ENCODE data around the gene ACO2.
"Not testable (repeated sequence)": the region's sequence is repeated elsewhere in the genome, so short reads cannot be mapped to it uniquely, and the experiment has no call there.

ACO2 gene

GRCh38 chr22:41448189-41448808, 20.6 kb upstream of the ACO2 start:
- DNase-seq (ENCODE audit: low read depth in 2 of 2) = peak; percentile 86 to 87

GRCh38 chr22:41458161-41458728, 10.7 kb upstream of the ACO2 start:
- DNase-seq (ENCODE audit: low read depth in 2 of 2) = no peak

GRCh38 chr22:41459431-41459830, 9.5 kb upstream of the ACO2 start:
- DNase-seq (ENCODE audit: low read depth in 2 of 2) = no peak

GRCh38 chr22:41460071-41460470, 8.8 kb upstream of the ACO2 start:
- not testable (repeated sequence) for DNase-seq (ENCODE audit: low read depth in 2 of 2)

GRCh38 chr22:41461901-41462300, 7.0 kb upstream of the ACO2 start:
- DNase-seq (ENCODE audit: low read depth in 2 of 2) = no peak

GRCh38 chr22:41469218-41469851, 418 bp downstream of the ACO2 start:
- no peak for DNase-seq (ENCODE audit: low read depth in 2 of 2)

- no peak for DNase-seq (ENCODE audit: low read depth in 2 of 2)
These were observed 2.0 kb downstream of the ACO2 start for GRCh38 chr22:41470886-41471285.

GRCh38 chr22:41471568-41471967, 2.7 kb downstream of the ACO2 start:
- DNase-seq (ENCODE audit: low read depth in 2 of 2) = no peak

- no peak for DNase-seq (ENCODE audit: low read depth in 2 of 2)
These were observed 6.0 kb downstream of the ACO2 start for GRCh38 chr22:41474872-41475451.

GRCh38 chr22:41478473-41478872, 9.6 kb downstream of the ACO2 start:
- no peak for DNase-seq (ENCODE audit: low read depth in 2 of 2)

GRCh38 chr22:41478891-41479521, 10.1 kb downstream of the ACO2 start:
- DNase-seq (ENCODE audit: low read depth in 2 of 2) = peak in 1 of 2 donors; percentile 8

- DNase-seq (ENCODE audit: low read depth in 2 of 2) = no peak
These were observed 10.9 kb downstream of the ACO2 start for GRCh38 chr22:41479671-41480396.

GRCh38 chr22:41480397-41480735, 11.4 kb downstream of the ACO2 start:
- no peak for DNase-seq (ENCODE audit: low read depth in 2 of 2)

- no peak for DNase-seq (ENCODE audit: low read depth in 2 of 2)
These were observed 12.4 kb downstream of the ACO2 start for GRCh38 chr22:41481131-41481830.

- DNase-seq (ENCODE audit: low read depth in 2 of 2) = no peak
These were observed 13.0 kb downstream of the ACO2 start for GRCh38 chr22:41481925-41482318.

- no peak for DNase-seq (ENCODE audit: low read depth in 2 of 2)
These were observed 13.5 kb downstream of the ACO2 start for GRCh38 chr22:41482319-41482935.

- DNase-seq (ENCODE audit: low read depth in 2 of 2) = no peak
These were observed 16.1 kb downstream of the ACO2 start for GRCh38 chr22:41485033-41485432.

GRCh38 chr22:41487037-41487935, 18.4 kb downstream of the ACO2 start:
- DNase-seq (ENCODE audit: low read depth in 2 of 2) = no peak

- DNase-seq (ENCODE audit: low read depth in 2 of 2) = no peak
These were observed 19.2 kb downstream of the ACO2 start for GRCh38 chr22:41488076-41488475.
